Measurements from ENCODE around the gene ATL1.
A peak's percentile ranks its signal among the peaks of the same experiment; 100 is the strongest.
"Not testable (repeated sequence)": the region's sequence is repeated elsewhere in the genome, so short reads cannot be mapped to it uniquely, and the experiment has no call there.

ATL1 gene

GRCh38 chr14:50534997-50535396 lies 24.9 kb upstream of the ATL1 start:
- no peak for DNase-seq

- DNase-seq, result not testable (repeated sequence)
These were observed 21.9 kb upstream of the ATL1 start for GRCh38 chr14:50538034-50538433.

GRCh38 chr14:50539051-50539450 lies 20.9 kb upstream of the ATL1 start:
- DNase-seq, result no peak

GRCh38 chr14:50541159-50541567 lies 18.8 kb upstream of the ATL1 start:
- no peak for DNase-seq

- peak; percentile 88 for DNase-seq
These were observed 17.0 kb upstream of the ATL1 start for GRCh38 chr14:50542941-50543418.

GRCh38 chr14:50544911-50545310 lies 15.0 kb upstream of the ATL1 start:
- DNase-seq, result no peak

- DNase-seq, result no peak
These were observed 14.3 kb upstream of the ATL1 start for GRCh38 chr14:50545618-50546017.

- no peak for DNase-seq
These were observed 9.7 kb upstream of the ATL1 start for GRCh38 chr14:50550294-50550693.

GRCh38 chr14:50551877-50552276 lies 8.1 kb upstream of the ATL1 start:
- DNase-seq, result no peak

GRCh38 chr14:50552796-50553195 lies 7.1 kb upstream of the ATL1 start:
- not testable (repeated sequence) for DNase-seq

GRCh38 chr14:50560931-50561285 lies 963 bp downstream of the ATL1 start:
- peak; percentile 78 for DNase-seq

GRCh38 chr14:50562841-50563240 lies 2.9 kb downstream of the ATL1 start:
- no peak for DNase-seq

- no peak for DNase-seq
These were observed 9.8 kb downstream of the ATL1 start for GRCh38 chr14:50569714-50570274.

GRCh38 chr14:50573862-50574261 lies 13.9 kb downstream of the ATL1 start:
- DNase-seq, result no peak

- no peak for DNase-seq
These were observed 15.8 kb downstream of the ATL1 start for GRCh38 chr14:50575769-50576168.

GRCh38 chr14:50577982-50578381 lies 18.0 kb downstream of the ATL1 start:
- no peak for DNase-seq

GRCh38 chr14:50578433-50578832 lies 18.5 kb downstream of the ATL1 start:
- DNase-seq, result no peak

GRCh38 chr14:50590464-50590863 lies 30.5 kb downstream of the ATL1 start:
- no peak for DNase-seq

- peak; percentile 42 for DNase-seq
These were observed 34.8 kb downstream of the ATL1 start for GRCh38 chr14:50594577-50595316.

- DNase-seq, result no peak
These were observed 38.8 kb downstream of the ATL1 start for GRCh38 chr14:50598765-50599164.

GRCh38 chr14:50599700-50600444 lies 39.9 kb downstream of the ATL1 start:
- DNase-seq, result peak; percentile 33

- no peak for DNase-seq
These were observed 40.9 kb downstream of the ATL1 start for GRCh38 chr14:50600849-50601248.

- DNase-seq, result no peak
These were observed 41.4 kb downstream of the ATL1 start for GRCh38 chr14:50601394-50601793.

GRCh38 chr14:50602035-50602434 lies 42.1 kb downstream of the ATL1 start:
- DNase-seq, result no peak

Data from NCI-H82 (cell line).